ENCODE measurements around the gene ST8SIA3.
"Not testable (repeated sequence)": the region's sequence is repeated elsewhere in the genome, so short reads cannot be mapped to it uniquely, and the experiment has no call there.

ST8SIA3 gene

GRCh38 chr18:57362714-57363113 lies 10.4 kb downstream of the ST8SIA3 start:
- no peaks in the 10 kb centered on the region for H3K36me3 ChIP-seq
- no peaks in the 10 kb centered on the region for H3K4me1 ChIP-seq
- H4K20me1 ChIP-seq, result no peaks in the 10 kb centered on the region
- TF ChIP-seq Cebpa-rat (IDR thresholded peaks at IDR 0.05), result no peak
- H3K9ac ChIP-seq, result no peak overlapping the region
- no peaks in the 10 kb centered on the region for H3K9me3 ChIP-seq
- no peak overlapping the region for H3K27ac ChIP-seq
- H3K4me2 ChIP-seq, result no peak overlapping the region
- no peaks in the 10 kb centered on the region for H3K27me3 ChIP-seq
- H3K4me3 ChIP-seq, result no peak overlapping the region

- Histone ChIP-seq H3K27me3 (no peaks in the 10 kb centered on the region), H3K9ac (no peak overlapping the region), H4K20me1 (no peaks in the 10 kb centered on the region), H3K36me3 (no peaks in the 10 kb centered on the region), H3K9me3 (no peaks in the 10 kb centered on the region), H3K4me3 (no peak overlapping the region), H3K4me1 (no peaks in the 10 kb centered on the region), H3K4me2 (no peak overlapping the region), H3K27ac (no peak overlapping the region)
- TF ChIP-seq Cebpa-rat (IDR thresholded peaks at IDR 0.05), result no peak
Observed at GRCh38 chr18:57364460-57364859, 12.1 kb downstream of the ST8SIA3 start.

DNA sequence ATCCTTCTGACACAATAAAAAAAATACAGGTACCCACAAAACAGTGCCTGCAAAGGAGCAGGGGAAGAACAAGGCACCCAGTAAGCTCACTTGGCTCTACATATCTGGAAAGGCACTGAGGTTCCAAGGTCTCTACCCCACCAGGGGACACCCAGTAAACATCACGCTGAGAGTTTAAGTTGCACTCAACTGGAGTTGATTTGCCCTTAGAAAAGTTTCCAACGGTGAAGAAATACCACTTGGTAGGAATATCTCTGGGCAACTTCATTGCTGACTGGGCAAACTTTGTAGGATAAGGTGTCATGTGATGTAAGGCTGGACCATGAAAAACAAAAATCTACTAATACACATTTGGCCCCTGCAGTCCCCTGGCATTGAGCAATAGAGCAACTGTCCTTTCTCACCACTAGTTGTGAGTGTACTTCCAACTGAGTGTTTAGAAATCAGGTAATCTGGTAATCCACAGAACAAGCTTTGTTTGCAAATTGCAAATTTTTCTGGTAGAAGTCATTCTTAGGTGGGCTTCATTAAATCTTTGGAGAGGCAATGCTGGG lies 14.2 kb downstream of the ST8SIA3 start:
- Histone ChIP-seq H3K4me1 (no peaks in the 10 kb centered on the region), H3K36me3 (no peaks in the 10 kb centered on the region), H3K27me3 (no peaks in the 10 kb centered on the region)

DNA sequence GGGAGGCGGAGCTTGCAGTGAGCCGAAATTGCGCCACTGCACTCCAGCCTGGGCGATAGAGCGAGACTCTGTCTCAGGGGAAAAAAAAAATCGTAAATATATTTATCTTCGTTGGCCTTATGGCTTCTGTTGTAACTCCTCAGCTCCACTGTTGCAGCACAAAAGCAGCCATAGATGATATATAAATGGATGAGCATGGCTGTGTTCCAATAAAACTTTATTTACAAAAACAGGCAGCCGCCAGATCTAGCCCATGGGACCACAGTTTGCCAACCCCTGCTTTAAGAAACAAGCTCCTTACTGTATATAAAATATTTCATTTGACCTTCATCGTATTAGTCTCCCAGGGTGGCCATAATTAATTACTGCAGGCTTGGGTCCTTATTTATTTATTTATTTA lies 20.1 kb downstream of the ST8SIA3 start:
- Histone ChIP-seq H3K9ac (no peak overlapping the region), H4K20me1 (no peaks in the 10 kb centered on the region), H3K4me1 (no peaks in the 10 kb centered on the region), H3K27ac (no peak overlapping the region), H3K4me3 (no peak overlapping the region), H3K4me2 (no peak overlapping the region), H3K9me3 (no peaks in the 10 kb centered on the region), H3K36me3 (no peaks in the 10 kb centered on the region), H3K27me3 (no peaks in the 10 kb centered on the region)
- no peak for TF ChIP-seq Cebpa-rat (IDR thresholded peaks at IDR 0.05)

More for the DNA sequence above, 14.2 kb downstream of the ST8SIA3 start:
- Histone ChIP-seq H3K4me3 (no peak overlapping the region), H4K20me1 (no peaks in the 10 kb centered on the region), H3K27ac (no peak overlapping the region), H3K9me3 (no peaks in the 10 kb centered on the region), H3K4me2 (no peak overlapping the region), H3K9ac (no peak overlapping the region)
- no peak for TF ChIP-seq Cebpa-rat (IDR thresholded peaks at IDR 0.05)

DNA sequence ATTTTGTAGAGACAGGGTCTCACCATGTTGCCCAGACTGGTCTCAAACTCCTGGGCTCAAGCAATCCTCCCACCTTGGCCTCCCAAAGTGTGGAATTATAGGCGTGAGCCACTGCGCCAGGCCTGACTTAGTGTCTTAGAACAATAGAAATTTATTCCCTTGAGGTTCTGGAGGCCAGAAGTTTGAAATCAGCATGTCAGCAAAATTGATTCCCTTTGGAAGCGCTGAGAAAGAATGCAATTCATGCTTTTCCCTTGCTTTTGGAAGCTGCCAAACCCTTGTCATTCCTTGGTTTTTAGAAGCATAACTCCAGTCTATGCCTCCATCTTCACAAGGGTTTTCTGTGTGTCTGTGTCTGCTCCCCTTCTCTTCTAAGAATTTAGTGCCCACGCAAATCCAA lies 20.7 kb downstream of the ST8SIA3 start:
- H3K4me3 ChIP-seq, result no peak overlapping the region
- no peaks in the 10 kb centered on the region for H3K27me3 ChIP-seq
- H3K4me1 ChIP-seq, result no peaks in the 10 kb centered on the region
- no peak for TF ChIP-seq Cebpa-rat (IDR thresholded peaks at IDR 0.05)
- no peak overlapping the region for H3K9ac ChIP-seq
- no peak overlapping the region for H3K4me2 ChIP-seq
- no peak overlapping the region for H3K27ac ChIP-seq
- H4K20me1 ChIP-seq, result no peaks in the 10 kb centered on the region
- H3K36me3 ChIP-seq, result no peaks in the 10 kb centered on the region
- H3K9me3 ChIP-seq, result no peaks in the 10 kb centered on the region

GRCh38 chr18:57376503-57376902 lies 24.1 kb downstream of the ST8SIA3 start:
- H3K27me3 ChIP-seq, result no peaks in the 10 kb centered on the region
- no peak for TF ChIP-seq Cebpa-rat (IDR thresholded peaks at IDR 0.05)

DNA sequence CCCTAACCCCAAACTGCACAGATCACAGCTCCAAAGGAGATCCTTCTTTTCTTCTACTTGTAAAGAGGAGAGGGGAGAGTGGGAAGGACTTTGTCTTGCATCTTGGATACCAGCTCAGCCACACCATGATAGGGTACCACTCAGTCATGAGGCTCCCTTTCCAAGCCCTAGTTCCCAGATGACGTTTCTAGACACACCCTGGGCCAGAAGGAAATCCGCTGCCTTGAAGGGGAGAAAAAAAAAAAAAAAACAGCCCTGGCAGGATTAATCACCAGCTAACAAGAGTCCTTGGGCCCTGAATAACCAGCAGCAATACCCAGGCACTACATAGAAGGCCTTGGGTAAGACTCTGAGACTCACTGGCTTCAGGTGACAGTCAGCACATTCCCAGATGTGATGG lies 36.9 kb downstream of the ST8SIA3 start:
- no peak overlapping the region for H3K4me2 ChIP-seq
- no peak overlapping the region for H3K9ac ChIP-seq
- H4K20me1 ChIP-seq, result no peaks in the 10 kb centered on the region
- no peaks in the 10 kb centered on the region for H3K36me3 ChIP-seq
- H3K9me3 ChIP-seq, result no peaks in the 10 kb centered on the region
- no peak for TF ChIP-seq Cebpa-rat (IDR thresholded peaks at IDR 0.05)
- no peak overlapping the region for H3K27ac ChIP-seq
- H3K4me1 ChIP-seq, result peaks cover 8% of the 10 kb centered on the region
- H3K27me3 ChIP-seq, result no peaks in the 10 kb centered on the region
- no peak overlapping the region for H3K4me3 ChIP-seq

More at GRCh38 chr18:57376503-57376902, 24.1 kb downstream of the ST8SIA3 start:
- Histone ChIP-seq H3K27ac (no peak overlapping the region), H3K4me1 (no peaks in the 10 kb centered on the region), H3K4me3 (no peak overlapping the region), H3K4me2 (no peak overlapping the region), H3K9me3 (no peaks in the 10 kb centered on the region), H3K36me3 (no peaks in the 10 kb centered on the region), H3K9ac (no peak overlapping the region), H4K20me1 (no peaks in the 10 kb centered on the region)

DNA sequence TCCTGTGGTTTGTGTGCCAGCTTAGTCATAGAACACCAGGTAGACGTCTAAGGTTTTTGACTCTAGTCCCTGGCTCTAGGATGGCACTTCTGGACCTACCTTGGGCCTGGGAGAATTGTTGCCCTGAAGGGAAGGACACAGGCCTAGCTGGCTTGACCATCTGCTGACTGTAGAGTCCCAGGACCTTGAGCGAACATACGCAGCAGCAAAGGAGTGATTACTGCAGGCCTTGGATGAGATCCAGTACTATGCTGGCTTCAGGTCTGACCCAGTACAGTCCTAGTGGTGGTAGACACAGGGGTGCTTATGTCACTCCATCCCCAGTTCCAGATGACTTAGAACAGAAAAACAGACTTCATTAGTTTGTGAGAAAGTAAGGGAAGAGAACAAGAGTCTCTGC lies 37.7 kb downstream of the ST8SIA3 start:
- no peaks in the 10 kb centered on the region for H3K27me3 ChIP-seq
- H3K27ac ChIP-seq, result no peak overlapping the region
- 0 out of 2 replicates have a peak, but pooled peaks cover 6% of the 10 kb centered on the region for H3K9me3 ChIP-seq
- no peaks in the 10 kb centered on the region for H4K20me1 ChIP-seq
- TF ChIP-seq Cebpa-rat (IDR thresholded peaks at IDR 0.05), result no peak
- no peak overlapping the region for H3K4me3 ChIP-seq
- no peak overlapping the region for H3K4me2 ChIP-seq
- H3K4me1 ChIP-seq, result peaks cover 8% of the 10 kb centered on the region
- H3K9ac ChIP-seq, result no peak overlapping the region
- no peaks in the 10 kb centered on the region for H3K36me3 ChIP-seq

- H4K20me1 ChIP-seq, H3K4me1 ChIP-seq, H3K4me2 ChIP-seq, H3K27me3 ChIP-seq, H3K27ac ChIP-seq, H3K4me3 ChIP-seq, H3K36me3 ChIP-seq, H3K9ac ChIP-seq: not testable (repeated sequence)
- H3K9me3 ChIP-seq, result peaks cover 10% of the 10 kb centered on the region
Observed at GRCh38 chr18:57394749-57395148, 42.4 kb downstream of the ST8SIA3 start.

DNA sequence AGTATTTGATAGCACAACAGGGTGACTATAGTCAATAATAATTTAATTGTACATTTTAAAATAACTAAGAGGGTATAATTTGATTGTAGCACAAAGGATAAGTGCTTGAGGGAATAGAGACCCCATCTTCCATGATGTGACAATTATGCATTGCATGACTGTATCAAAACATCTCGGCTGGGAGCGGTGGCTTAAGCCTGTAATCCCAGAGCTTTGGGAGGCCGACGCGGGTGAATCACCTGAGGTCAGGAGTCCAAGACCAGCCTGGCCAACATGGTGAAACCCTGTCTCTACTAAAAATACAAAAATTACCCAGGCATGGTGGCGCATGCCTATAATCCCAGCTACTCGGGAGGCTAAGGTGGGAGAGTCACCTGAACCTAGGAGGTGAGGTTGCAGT lies 44.5 kb downstream of the ST8SIA3 start:
- H4K20me1 ChIP-seq, H3K27me3 ChIP-seq, H3K9ac ChIP-seq, H3K27ac ChIP-seq, H3K4me3 ChIP-seq, H3K4me1 ChIP-seq, H3K36me3 ChIP-seq, H3K4me2 ChIP-seq: not testable (repeated sequence)
- H3K9me3 ChIP-seq, result peaks cover 10% of the 10 kb centered on the region

DNA sequence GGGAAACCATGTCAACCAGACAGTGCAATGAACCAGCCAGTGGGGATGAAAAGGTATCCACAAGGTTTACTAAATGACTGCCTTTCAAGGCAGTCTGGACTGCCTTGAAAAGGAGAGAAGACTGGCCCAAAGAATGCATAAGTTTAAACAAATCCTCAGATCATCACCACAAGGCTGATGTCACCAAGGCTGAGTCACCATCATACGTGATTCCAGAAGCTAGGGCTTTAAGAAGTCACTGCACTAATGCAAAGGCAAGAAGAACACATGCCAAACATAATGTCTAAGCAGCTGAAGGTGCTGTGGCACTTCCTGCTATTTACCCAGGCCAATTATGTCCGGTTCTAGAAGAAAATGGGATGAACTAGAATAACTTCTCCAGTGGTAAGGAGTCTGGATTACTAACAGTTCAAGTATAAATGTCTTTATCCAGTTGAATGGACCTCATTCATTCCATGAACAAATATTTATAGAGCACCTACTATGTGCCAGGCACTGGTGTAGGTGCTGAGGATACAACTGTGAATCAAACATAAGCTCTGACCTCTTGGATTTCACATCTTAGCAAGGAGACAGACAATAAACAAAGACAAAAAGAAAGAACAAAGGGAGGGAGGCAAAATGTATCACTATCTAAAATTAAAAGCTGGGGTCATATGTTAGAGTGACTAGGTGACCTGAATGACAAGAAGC lies 45.2 kb downstream of the ST8SIA3 start:
- Histone ChIP-seq H3K4me1 (no peaks in the 10 kb centered on the region), H3K36me3 (no peaks in the 10 kb centered on the region), H3K9ac (no peak overlapping the region), H3K4me3 (no peak overlapping the region), H3K27ac (no peak overlapping the region), H3K9me3 (peaks cover 10% of the 10 kb centered on the region), H3K27me3 (no peaks in the 10 kb centered on the region), H3K4me2 (no peak overlapping the region), H4K20me1 (no peaks in the 10 kb centered on the region)
- no peak for TF ChIP-seq Cebpa-rat (IDR thresholded peaks at IDR 0.05)

All from BLaER1 (cell line).